ENCODE data around the gene NIFK.
"Not testable (repeated sequence)": the region's sequence is repeated elsewhere in the genome, so short reads cannot be mapped to it uniquely, and the experiment has no call there.

NIFK gene

DNA sequence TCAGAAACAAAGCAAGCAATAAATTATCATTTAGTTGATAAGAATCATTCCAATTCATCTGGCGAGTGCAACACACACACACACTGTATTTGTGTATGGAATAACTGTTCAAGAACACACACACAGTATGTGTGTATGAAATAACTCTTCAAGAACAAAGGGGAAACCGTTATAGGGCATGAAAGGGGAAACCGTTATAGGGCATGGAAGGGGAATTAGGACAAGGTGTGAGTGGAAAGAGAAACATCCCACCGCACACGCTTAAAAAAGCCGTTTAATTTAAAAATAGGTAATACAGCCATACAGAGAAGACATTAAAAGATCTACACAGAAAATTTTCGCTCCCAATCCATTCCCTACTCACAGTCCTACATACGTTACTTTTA is 18.2 kb upstream of the NIFK start:
- H3K4me3 ChIP-seq (ENCODE audit: low read length), result peak overlapping the region; percentile 98
- no peak for TF ChIP-seq CTCF (IDR thresholded peaks at IDR 0.05; ENCODE audit: insufficient read depth, low read depth, low read length, missing control alignments)
- no peak for DNase-seq (ENCODE audit: low read depth)

DNA sequence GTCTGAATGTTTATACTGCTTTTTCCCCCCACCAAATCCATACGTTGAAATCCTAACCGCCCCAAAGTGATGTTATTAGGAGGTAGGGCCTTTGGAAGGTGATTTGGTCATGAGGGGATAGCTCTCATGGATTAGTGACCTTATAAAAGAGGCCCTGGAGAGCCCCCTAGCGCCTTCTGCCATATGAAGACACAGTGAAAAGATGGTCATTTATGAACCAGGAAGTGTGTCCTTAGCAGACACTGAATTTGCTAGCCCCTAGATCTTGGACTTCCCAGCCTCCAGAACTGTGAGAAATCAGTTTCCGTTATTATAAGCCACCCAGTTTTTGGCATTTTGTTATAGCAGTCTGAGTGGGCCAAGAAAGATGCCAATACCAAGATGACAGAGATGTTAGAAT is 11.5 kb upstream of the NIFK start:
- no peak overlapping the region for H3K4me3 ChIP-seq (ENCODE audit: low read length)
- TF ChIP-seq CTCF (IDR thresholded peaks at IDR 0.05; ENCODE audit: insufficient read depth, low read depth, low read length, missing control alignments), result no peak
- peak; percentile 46 for DNase-seq (ENCODE audit: low read depth)

- DNase-seq (ENCODE audit: low read depth), result peak; percentile 75
- no peak overlapping the region for H3K4me3 ChIP-seq (ENCODE audit: low read length)
- no peak for TF ChIP-seq CTCF (IDR thresholded peaks at IDR 0.05; ENCODE audit: insufficient read depth, low read depth, low read length, missing control alignments)
Measured at GRCh38 chr2:121746071-121746578, 9.4 kb upstream of the NIFK start.

- TF ChIP-seq CTCF (IDR thresholded peaks at IDR 0.05; ENCODE audit: insufficient read depth, low read depth, low read length, missing control alignments), result no peak
- no peak overlapping the region for H3K4me3 ChIP-seq (ENCODE audit: low read length)
- DNase-seq (ENCODE audit: low read depth), result no peak
Measured at GRCh38 chr2:121741450-121741849, 4.8 kb upstream of the NIFK start.

- no peak for DNase-seq (ENCODE audit: low read depth)
- TF ChIP-seq CTCF (IDR thresholded peaks at IDR 0.05; ENCODE audit: insufficient read depth, low read depth, low read length, missing control alignments), result no peak
- no peak overlapping the region for H3K4me3 ChIP-seq (ENCODE audit: low read length)
Measured at GRCh38 chr2:121740973-121741372, 4.3 kb upstream of the NIFK start.

DNA sequence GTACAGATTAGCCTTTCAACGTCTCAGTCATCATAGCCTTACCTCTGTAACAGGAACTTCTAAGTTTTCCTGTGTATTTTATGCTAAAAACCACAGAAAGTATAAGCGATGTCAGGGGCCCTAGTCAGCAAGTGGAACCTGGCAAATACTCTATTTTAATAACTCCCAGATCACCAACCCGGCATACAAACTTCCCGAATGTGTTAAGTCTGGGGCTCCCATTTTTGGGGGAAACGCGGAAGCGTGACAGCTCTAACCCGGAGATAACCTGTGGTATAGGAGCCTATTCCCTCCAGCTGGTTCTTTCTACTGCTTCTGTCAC is 574 bp downstream of the NIFK start:
- TF ChIP-seq CTCF (IDR thresholded peaks at IDR 0.05; ENCODE audit: insufficient read depth, low read depth, low read length, missing control alignments), result no peak
- no peak for DNase-seq (ENCODE audit: low read depth)
- H3K4me3 ChIP-seq (ENCODE audit: low read length), result peak overlapping the region; percentile 99

DNA sequence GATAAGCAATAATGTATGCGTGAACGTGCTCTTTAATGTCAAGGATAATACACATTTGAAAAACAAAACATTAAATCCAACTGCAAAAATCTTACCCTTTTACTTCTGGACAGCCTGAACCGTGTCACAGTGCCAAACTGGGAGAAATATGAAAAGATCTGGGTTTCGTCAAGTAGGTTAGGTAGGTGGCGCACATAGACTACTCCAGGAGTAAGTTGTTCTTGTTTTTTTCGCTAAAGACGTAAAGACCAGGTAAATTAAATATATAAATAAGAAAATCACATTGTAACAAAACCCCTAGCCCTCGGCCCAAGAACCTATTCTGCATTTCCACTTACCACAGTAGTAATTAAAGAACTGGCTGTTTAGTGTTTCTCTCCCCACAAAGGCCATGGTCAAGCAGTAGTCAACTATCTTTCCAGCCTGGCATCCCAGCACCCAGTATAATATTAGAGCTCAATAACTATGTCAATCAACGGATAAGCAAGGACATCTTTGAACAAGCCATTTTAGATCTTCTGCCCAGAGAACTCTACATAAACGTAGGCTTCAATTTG is 1.1 kb downstream of the NIFK start:
- TF ChIP-seq CTCF (IDR thresholded peaks at IDR 0.05; ENCODE audit: insufficient read depth, low read depth, low read length, missing control alignments), result peak; percentile 19
- H3K4me3 ChIP-seq (ENCODE audit: low read length), result peak overlapping the region; percentile 99
- DNase-seq (ENCODE audit: low read depth), result peak; percentile 52

- not testable (repeated sequence) for H3K4me3 ChIP-seq (ENCODE audit: low read length); DNase-seq (ENCODE audit: low read depth)
Measured at GRCh38 chr2:121734544-121734943, 2.1 kb downstream of the NIFK start.
